GM21619 (cell line): ENCODE results near the gene MPIG6B.
"Not testable (repeated sequence)": the region's sequence is repeated elsewhere in the genome, so short reads cannot be mapped to it uniquely, and the experiment has no call there.

Experiments
- ATAC-seq: cut with Tn5 transposase; IDR thresholded peaks from one replicate; pipeline ENCODE4 v1.9.1; 2021; ENCODE audit not compliant: unreplicated experiment

Gene MPIG6B

GRCh38 chr6:31700740-31701401 is 22.3 kb upstream of the MPIG6B start:
- ATAC-seq = no peak

GRCh38 chr6:31701666-31702404 is 21.3 kb upstream of the MPIG6B start:
- ATAC-seq = no peak

GRCh38 chr6:31702405-31702818 is 20.8 kb upstream of the MPIG6B start:
- no peak for ATAC-seq

GRCh38 chr6:31702819-31703716 is 20.1 kb upstream of the MPIG6B start, which contains the start of gene ABHD16A:
ABHD16A (minus strand) TSS chr6:31703324; CDS start chr6:31703281, 43 bp downstream.
- ATAC-seq = peak; percentile 70

- no peak for ATAC-seq
Measured at GRCh38 chr6:31705931-31706330, 17.2 kb upstream of the MPIG6B start.

GRCh38 chr6:31706599-31706998 is 16.6 kb upstream of the MPIG6B start, which contains the start of gene LY6G6F:
LY6G6F (plus strand) TSS chr6:31706866; CDS start chr6:31706907, 41 bp downstream.
- ATAC-seq = no peak

DNA sequence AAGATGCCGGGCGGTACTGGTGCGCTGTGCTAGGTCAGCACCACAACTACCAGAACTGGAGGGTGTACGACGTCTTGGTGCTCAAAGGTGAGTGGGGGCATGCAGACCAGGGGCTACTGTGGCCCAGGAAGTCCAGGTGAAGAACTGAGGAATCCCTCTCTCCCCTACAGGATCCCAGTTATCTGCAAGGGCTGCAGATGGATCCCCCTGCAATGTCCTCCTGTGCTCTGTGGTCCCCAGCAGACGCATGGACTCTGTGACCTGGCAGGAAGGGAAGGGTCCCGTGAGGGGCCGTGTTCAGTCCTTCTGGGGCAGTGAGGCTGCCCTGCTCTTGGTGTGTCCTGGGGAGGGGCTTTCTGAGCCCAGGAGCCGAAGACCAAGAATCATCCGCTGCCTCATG is 15.5 kb upstream of the MPIG6B start:
- no peak for ATAC-seq

DNA sequence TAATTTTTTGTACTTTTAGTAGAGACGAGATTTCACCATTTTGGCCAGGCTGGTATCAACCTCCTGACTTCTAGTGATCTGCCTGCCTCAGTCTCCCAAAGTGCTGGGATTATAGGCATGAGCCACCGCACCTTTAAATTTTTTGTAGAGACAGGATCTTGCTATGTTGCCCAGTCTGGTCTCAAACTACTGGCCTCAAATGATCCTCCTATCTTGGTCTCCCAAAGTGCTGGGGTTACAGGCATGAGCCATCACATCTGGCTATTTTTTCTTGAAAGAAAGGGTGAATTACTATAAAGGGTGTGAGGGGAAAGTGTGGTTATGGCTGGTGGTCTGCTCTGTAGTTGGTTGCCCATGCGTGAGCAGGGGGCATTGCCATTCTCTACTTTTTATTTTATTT is 14.9 kb upstream of the MPIG6B start:
- no peak for ATAC-seq

DNA sequence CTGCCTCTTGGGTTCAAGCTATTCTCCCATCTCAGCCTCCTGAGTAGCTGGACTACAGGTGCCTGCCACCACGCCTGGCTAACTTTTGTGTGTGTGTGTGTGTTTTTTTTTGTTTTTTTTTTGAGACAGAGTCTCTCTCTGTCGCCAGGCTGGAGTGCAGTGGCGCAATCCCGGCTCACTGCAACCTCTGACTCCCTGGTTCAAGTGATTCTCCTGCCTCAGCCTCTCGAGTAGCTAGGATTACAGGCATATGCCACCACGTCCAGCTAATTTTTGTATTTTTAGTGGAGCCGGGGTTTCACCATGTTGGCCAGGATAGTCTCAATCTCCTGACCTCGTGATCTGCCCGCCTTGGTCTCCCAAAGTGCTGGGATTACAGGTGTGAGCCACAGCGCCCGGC is 14.0 kb upstream of the MPIG6B start:
- ATAC-seq = not testable (repeated sequence)

- ATAC-seq = no peak
Measured at GRCh38 chr6:31710523-31711219, 12.5 kb upstream of the MPIG6B start.

DNA sequence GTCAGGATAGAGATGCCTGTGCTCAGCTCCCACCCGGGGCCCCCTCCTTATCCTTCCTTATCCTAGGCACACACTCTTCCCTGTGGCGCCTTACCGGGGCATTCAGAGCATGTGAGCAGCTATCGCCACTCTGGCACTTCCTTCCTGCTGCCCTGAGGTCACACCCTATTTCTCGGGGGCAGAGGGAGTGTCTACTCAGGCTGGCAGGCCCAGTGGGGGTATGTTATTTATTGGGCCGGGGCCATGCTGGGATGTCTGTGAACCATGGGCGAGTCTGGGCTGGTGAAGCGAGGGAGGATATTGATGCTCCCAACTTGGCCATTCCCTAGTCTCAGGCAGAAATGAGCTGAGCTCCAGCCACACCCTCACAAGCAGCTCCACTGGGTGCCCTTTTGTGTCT is 11.9 kb upstream of the MPIG6B start:
- no peak for ATAC-seq

- no peak for ATAC-seq
Measured at GRCh38 chr6:31712296-31712695, 10.9 kb upstream of the MPIG6B start.

DNA sequence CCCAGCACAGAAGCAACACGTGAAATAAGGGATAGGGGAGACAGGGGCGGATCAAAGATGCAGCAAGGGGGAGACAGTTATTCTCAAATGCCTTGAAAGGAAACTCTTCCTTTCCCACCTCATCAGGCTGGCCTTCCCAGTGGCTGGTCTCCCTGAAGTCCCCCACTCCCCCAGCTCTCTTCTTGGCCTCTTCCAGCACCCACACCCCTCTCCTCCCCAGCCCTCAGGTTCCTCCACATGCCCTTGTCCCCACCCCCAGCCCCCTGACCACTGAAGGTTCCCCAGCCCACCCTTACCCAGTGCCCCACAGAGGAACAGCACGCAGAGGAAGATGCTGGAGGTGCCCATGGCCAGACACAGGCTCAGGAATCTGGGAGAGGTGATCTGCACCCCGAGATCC is 9.7 kb upstream of the MPIG6B start:
- no peak for ATAC-seq

- ATAC-seq = no peak
Measured at GRCh38 chr6:31713991-31714684, 9.0 kb upstream of the MPIG6B start.

- ATAC-seq = no peak
Measured at GRCh38 chr6:31715022-31715958, 7.9 kb upstream of the MPIG6B start, which contains the start of gene LY6G6D. LY6G6D (plus strand) TSS chr6:31715348; CDS start chr6:31715356, 8 bp downstream.

GRCh38 chr6:31717499-31718222 is 5.5 kb upstream of the MPIG6B start:
- ATAC-seq = no peak

DNA sequence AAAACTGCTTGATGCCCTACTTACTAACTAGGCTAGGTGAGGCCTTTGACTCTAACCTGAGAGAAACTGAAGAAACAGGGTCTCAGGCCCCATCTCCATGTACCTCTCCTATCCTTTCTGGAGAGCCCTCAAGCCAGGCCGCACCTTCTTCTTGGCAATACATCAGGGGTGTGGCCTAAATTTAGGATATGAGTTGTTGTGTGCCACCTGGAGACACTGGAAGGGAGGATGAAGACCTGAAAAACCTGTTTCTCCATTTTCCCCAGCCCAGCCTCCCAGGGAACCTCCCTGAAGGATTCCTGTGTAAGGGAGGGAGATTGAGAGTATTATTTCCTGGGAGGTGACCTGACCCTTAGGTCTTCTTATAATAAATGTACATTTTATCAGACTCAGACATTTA is 4.9 kb upstream of the MPIG6B start:
- ATAC-seq = no peak

GRCh38 chr6:31719001-31719400 is 4.2 kb upstream of the MPIG6B start:
- ATAC-seq = no peak
